HEK293T (cell line): ENCODE measurements around the gene SAXO1.

Experiments
- ELF4 ChIP-seq: fragments of 450-650 bp; IDR thresholded peaks from 2 replicates; pipeline ENCODE4 v1.6.1; 2017; ENCODE audit warnings: antibody characterized with exemption
- HDGF ChIP-seq: fragments of 450-650 bp; IDR thresholded peaks from 2 replicates; pipeline ENCODE4 v1.6.1; 2017; ENCODE audit warnings: antibody characterized with exemption, borderline replicate concordance
- TF ChIP-seq, protein P1 (sequence below): fragments of 450-650 bp; IDR thresholded peaks from 2 replicates; pipeline ENCODE4 v1.6.1; 2016

- no peak for TF ChIP-seq HDGF
- TF ChIP-seq, protein P1, sequence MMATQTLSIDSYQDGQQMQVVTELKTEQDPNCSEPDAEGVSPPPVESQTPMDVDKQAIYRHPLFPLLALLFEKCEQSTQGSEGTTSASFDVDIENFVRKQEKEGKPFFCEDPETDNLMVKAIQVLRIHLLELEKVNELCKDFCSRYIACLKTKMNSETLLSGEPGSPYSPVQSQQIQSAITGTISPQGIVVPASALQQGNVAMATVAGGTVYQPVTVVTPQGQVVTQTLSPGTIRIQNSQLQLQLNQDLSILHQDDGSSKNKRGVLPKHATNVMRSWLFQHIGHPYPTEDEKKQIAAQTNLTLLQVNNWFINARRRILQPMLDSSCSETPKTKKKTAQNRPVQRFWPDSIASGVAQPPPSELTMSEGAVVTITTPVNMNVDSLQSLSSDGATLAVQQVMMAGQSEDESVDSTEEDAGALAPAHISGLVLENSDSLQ: no peak
- no peak for TF ChIP-seq ELF4
These were observed 107.1 kb downstream of the SAXO1 start for GRCh38 chr9:18925880-18926279.
